Stimulated activated CD8-positive, alpha-beta memory T cell treated with anti-CD3 and anti-CD28 coated beads, Interleukin-15, amount 100 ng/mL, for 24 hours (primary cell): ENCODE measurements around the gene BANP.
"Not testable (repeated sequence)": the region's sequence is repeated elsewhere in the genome, so short reads cannot be mapped to it uniquely, and the experiment has no call there.

Source experiments
- DNase-seq: peaks from one replicate; pipeline ENCODE4 v3.0.0-alpha.2; 2020; ENCODE audit warnings: low read depth

The BANP gene

GRCh38 chr16:88047462-88047861 is 96.2 kb downstream of the BANP start:
- DNase-seq = no peak

- DNase-seq = no peak
These were observed 97.8 kb downstream of the BANP start for GRCh38 chr16:88048985-88049384.

GRCh38 chr16:88049561-88050545 is 98.6 kb downstream of the BANP start:
- no peak for DNase-seq

- DNase-seq = no peak
These were observed 99.9 kb downstream of the BANP start for GRCh38 chr16:88050952-88051660.

- no peak for DNase-seq
These were observed 101.4 kb downstream of the BANP start for GRCh38 chr16:88052661-88053060.

GRCh38 chr16:88053479-88053878 is 102.2 kb downstream of the BANP start:
- DNase-seq = not testable (repeated sequence)

GRCh38 chr16:88055356-88055755 is 104.1 kb downstream of the BANP start:
- DNase-seq = no peak

- no peak for DNase-seq
These were observed 105.0 kb downstream of the BANP start for GRCh38 chr16:88056212-88056611.

- DNase-seq = no peak
These were observed 106.4 kb downstream of the BANP start for GRCh38 chr16:88057656-88058055.

- DNase-seq = no peak
These were observed 106.9 kb downstream of the BANP start for GRCh38 chr16:88058136-88058535.

GRCh38 chr16:88058817-88059216 is 107.6 kb downstream of the BANP start:
- DNase-seq = no peak

GRCh38 chr16:88059701-88060386 is 108.6 kb downstream of the BANP start:
- no peak for DNase-seq

- no peak for DNase-seq
These were observed 109.4 kb downstream of the BANP start for GRCh38 chr16:88060524-88061219.

GRCh38 chr16:88061346-88062110 is 110.3 kb downstream of the BANP start:
- no peak for DNase-seq

GRCh38 chr16:88062341-88063210 is 111.3 kb downstream of the BANP start:
- DNase-seq = no peak

GRCh38 chr16:88063211-88063773 is 112.1 kb downstream of the BANP start:
- no peak for DNase-seq

GRCh38 chr16:88064011-88064888 is 113.0 kb downstream of the BANP start:
- no peak for DNase-seq

GRCh38 chr16:88064889-88065746 is 113.9 kb downstream of the BANP start:
- DNase-seq = no peak
